GM19438 (cell line): Measurements from ENCODE around the gene DNAH9.

Experiments used
- ATAC-seq: cut with Tn5 transposase; IDR thresholded peaks from one replicate; pipeline ENCODE4 v1.9.1; 2021; ENCODE audit warnings: low read depth; ENCODE audit not compliant: unreplicated experiment

The DNAH9 gene

DNA sequence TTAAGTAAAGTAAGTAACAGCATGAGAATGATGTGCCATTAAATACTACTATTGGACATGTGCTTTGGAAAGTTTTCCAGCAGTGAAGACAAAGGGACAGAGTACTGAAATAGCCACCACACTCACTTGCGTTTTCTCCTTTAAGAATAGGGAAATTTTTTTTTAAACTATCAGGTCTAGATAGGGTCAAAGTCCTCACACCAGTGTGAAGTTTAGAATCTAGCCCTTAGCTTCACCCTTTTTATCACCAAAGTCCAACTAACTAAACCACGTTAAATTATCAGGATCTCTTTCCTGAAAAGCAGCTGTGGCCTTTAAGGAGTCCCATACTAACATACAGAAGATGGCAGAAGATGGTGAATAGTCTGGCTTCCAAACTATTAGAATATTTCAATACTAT, 218.1 kb downstream of the DNAH9 start:
- no peak for ATAC-seq

DNA sequence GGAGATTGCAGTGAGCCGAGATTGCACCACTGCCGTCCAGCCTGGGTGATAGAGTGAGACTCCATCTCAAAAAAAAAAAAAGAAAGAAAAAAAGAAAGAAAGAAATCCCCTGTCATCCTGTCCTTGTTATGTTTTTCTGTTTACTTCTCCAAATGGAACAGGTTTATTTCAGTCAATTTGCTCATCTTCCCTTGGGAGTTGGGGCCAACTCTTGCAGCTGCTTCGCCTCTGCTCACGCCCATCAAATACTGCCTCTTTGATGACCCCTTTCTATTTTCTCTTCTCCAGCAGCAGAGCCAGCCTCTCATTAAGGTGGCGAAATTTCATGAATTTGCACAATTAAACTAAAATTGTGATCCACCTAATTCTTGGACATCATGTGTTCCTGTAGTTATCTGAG, 225.6 kb downstream of the DNAH9 start:
- ATAC-seq, result no peak

DNA sequence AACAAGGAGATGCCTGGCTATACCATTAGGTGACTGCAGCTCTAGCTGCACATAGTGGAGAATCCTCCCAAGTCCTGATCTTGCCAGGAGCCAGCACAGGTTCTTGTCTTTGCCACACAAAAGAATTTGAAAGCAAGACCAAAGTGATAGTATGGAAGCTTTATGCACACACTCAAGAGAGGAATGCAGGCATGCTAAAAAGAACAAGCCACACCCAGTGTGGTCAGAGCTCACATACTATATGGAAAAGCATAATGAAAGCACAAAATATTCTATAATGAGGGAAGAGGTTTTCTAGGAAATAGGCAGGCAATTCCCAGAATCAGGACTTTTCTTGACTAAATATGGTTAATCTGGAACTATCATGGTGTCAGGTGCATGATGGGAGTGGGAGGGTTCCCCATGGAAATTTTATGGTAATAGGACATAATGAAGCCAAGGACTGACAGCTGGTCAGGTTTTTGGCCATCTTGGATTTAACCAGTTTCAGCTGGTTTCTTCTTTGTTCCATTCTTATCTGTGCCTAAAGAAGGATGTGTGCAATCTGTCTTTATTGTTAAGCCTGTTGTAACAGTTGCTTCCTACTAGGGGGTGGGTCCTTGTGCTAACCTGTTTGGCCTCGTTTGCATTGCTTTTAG, 227.4 kb downstream of the DNAH9 start:
- ATAC-seq, result no peak

DNA sequence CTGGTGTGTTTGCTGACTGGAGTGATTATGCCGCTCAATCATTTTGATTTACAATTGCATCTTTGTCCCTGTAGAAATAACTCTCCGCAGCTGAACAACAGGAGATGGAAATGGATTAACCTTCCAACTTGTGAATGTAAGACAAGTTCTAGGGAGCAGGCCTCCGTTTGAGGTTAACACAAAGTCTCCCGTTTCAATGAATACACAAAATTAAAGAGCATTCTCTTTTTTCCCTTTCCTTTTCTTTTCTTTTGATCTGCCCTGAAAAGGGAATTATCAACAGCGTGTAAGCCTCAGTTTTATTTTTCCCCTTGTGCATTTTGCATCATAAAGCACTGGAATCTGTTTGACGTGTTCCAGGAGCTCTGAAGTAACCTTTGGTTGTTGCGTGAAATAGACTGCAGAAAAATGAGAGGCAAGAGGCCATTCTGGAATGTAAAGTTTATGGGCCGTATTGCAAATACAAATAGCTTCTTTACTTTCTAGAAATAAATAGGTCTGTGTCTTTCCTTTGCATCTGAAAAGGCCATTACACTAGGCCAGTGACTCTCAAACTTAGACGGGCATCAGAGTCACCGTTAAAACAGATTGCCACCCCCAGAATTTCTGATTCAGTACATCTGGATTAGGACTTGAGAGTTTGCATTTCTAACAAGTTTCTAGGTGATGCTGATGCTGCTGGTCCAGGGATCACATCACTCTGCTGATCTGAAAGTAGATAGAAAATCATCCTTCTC, 234.3 kb downstream of the DNAH9 start:
- no peak for ATAC-seq

DNA sequence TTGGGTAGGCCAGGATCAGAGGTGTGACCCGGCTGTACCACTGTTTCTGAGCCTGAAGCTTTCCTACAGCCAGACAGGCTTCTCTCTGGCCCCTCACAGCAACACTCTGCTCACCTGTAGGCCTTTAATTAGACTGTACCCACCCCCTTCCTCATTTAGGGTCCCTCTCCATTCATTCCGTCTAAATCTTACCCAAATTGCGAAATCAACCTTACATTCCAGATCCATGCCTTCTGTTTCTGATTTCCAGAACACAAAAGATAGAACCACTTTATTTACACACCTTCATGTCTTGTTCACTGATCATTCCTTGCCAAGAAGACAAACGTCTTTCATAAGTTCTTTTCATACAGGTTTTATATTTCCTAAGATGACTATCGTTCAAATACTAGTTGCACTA, 238.2 kb downstream of the DNAH9 start:
- no peak for ATAC-seq

DNA sequence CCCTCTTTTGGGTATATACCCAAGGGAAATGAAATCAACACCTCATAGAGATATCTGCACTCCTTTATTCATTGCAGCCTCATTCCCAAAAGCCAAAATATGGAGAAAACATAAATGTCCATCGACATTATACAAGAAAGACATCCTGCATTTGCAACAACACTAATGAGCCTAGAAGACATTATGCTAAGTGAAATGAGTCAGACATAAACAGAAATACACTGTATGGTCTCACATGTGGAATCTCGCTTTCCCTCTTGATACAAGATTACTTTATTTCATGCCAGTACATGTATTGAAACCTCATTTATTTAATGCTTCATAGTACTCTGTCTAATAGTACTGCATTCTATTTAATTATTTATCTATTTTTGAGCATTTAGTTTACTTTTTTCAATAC, 241.8 kb downstream of the DNAH9 start:
- ATAC-seq, result no peak

DNA sequence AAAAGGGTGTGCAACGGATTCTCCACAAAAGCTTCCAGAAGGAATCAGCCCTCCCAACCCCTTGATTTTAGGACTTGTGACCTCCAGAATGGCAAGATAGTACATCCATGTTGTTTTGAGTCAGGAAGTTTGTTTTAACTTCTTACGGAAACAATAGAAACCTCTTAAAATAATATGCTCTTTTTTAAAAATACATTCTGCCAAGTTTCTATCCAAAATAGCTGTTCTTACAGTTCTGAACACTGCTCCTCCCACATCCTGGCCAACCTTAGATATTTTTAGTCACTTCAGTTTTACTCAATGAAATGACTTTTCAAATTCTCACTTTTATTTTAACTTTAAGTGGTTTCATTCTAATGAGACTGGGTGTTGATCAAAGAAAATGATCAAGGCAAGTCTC, 242.6 kb downstream of the DNAH9 start:
- no peak for ATAC-seq

DNA sequence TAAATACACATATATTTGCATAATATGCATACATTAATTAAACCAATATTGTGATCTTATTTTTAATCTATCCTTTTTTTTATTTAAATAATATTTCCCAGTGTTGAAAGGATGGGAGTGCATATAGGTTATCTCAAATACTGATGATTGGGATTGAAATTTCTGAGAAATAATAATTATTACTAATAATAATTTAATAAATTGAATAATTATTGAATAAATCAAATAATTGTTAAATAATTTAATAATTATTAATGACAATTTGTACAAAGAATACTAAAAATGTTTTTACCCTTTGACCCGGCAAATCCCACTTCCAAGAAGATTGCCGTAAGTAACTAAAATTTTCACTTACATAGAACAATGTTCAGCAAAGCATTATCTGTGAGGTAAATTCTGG, 250.1 kb downstream of the DNAH9 start:
- no peak for ATAC-seq

DNA sequence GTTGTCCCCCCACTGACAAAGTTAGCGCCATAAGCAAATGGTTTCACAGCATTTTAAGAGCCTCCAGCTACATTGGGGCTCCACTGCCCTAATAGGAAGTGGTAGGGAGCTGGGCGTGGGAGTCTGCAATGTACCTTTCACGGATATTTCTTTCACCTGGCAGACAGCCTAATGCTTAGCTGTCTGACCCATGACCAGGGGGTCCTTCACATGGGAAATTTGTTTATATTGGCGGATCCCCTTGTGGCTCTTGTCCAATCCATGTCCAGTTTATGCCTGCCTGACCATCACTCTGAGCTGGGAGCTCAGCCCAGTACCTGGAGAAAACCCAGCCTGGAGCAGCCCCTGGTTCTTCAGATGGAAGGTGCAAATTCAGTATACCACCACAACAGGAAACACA, 254.0 kb downstream of the DNAH9 start:
- ATAC-seq, result no peak

DNA sequence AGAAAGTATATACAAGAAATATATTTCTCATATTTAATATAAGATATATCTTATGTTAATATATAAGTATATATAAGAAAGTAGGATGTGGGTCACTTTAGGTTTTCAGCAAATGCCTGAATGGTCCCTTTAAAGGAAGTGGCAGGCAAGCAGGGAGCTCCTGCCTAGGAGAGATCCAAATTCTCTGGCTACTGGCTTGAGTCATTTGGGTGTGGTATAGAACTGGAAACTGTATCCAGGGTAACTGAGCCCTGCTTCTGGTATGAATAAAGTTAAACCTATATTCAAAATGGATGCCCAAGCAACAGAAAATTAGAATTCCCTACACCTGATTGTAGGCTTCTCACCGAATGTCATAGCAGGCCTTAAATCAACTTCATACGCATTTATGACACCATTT, 254.6 kb downstream of the DNAH9 start:
- no peak for ATAC-seq

DNA sequence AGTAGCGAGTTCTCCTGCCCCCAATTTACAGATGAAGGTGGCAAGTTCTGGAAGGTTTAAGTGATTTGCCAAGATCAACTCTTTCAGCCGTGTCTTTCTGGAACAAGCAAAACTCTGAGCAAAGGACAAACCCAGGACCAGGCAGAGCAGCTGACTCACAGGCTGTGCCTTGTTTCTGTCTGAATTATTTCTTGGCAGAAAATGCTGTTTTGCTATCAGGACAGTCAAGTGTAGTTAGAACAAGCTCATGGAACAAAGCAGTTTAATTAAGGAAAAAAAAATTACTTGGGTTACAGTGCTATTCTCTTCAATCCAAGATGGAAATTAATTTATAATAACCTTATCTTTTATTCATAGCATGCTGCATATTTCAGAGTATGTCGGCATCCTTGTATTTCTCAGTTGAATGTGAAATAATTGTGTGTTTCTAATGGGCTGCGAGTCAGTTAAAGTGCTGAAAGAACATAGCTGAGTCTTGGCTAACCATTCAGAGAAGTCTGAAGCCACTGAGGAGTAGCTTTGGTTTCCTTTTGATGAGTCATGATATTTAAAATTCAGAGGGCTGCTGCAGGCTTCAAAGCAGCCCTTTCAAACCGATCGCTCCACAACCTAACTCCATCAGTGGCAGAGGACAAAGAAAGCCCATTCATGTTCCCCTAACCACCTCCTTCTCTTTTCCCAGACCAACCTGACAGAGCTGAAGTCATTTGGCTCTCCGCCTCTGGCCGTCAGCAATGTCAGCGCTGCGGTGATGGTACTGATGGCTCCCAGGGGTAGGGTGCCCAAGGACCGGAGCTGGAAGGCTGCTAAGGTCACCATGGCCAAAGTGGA, 255.3 kb downstream of the DNAH9 start:
- ATAC-seq, result no peak

DNA sequence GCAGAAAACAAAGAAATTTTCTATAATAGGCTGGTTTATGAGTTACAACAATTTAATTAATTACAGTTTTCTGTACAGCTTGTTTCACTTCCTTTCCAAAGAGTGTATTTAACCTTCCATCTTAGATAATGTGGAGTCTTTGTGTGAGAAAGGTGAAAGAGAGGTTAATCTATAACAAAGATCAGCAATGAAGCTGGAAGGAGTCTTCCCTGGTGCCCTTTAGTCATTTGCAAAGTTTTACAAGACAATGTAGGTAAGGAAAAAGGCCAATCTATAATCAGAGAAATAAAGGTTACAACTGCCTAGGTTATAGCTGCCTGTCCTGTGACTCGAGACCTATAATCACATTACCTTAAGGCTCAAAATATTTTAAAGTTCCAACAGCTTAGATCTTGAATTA, 257.0 kb downstream of the DNAH9 start:
- ATAC-seq, result no peak

DNA sequence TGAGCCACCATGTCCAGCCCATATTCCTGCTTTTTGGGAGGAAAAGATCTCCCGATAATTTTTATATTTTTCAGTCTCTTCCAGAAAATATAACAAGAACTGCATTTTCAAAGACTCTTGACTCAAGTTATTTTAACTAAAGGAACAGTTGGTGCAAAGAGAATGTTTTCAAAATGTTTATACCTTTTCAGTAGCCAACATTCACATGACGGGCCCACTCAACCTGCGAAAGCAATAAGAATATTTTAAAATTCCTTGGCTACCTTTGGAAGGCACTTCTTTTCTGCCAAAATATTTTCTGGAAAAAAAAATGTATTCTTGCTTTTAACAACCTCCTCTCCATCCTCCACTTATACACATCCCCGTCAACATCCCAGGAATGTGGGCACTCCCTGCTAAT, 258.7 kb downstream of the DNAH9 start:
- no peak for ATAC-seq

DNA sequence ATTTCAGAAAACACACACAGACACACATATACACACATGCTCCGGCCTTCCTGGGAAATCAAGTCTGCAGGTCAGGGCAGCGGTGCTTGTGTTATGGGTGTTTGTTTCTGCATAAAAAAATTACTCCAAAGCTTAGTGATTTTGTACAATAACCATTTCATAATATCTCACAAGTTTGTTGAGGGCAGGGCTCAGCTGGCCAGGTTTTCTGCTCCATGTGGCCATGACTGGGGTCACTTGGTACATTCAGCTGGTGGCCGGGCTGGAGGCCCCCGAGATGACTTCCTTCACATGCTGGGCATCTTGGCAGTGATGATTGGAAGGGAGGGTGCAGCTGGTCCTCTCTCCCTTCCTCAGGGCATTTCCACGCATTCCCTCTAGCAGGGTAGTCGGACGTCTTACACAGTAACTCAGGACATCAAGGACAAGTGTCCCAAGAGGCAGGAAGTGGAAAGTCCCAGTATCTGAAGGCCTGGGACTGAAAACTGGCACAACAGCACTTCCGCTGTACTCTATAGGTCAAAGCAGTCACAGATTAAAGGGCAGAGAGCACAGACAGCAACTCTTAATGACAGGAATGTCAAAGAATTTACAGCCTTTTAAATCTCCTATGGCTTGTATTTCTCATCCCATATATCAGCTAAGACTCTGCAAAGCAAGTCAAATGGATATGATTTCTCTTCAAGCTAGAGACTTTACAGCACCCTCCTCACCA, 271.6 kb downstream of the DNAH9 start:
- ATAC-seq, result no peak

DNA sequence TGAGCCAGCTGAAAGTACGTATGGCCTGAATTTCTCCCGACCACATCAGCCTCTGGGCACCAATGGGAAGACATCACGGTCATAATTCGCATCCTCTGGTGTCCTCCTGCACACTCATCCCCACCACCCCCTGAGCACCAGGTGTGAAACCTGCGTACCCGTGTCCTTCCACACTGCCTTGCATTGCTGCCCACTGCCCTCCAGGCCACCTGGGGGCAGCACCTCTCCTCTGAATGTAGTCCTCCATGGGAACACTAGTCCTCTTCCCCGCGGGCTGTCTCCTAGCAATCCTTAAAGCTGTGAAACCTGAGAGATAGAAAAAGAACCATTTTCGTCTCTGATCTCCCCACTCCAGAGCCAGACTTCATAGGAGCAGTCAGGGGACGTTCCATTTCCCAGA, 273.5 kb downstream of the DNAH9 start:
- no peak for ATAC-seq

DNA sequence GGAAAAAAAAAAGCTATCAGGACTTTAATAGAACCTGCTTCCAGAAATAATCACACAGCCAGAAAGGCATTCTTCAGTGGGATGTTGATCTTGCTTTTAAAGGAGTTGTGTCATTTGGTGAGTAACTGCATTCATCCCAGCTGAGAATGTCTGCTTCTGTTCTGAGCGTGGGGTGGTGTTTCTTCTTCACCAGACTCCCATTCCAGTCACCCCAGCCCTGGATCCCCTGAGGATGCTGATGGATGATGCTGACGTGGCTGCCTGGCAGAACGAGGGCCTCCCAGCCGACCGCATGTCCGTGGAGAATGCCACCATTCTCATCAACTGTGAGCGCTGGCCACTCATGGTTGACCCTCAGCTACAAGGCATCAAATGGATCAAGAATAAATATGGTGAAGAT, 276.5 kb downstream of the DNAH9 start:
- no peak for ATAC-seq

DNA sequence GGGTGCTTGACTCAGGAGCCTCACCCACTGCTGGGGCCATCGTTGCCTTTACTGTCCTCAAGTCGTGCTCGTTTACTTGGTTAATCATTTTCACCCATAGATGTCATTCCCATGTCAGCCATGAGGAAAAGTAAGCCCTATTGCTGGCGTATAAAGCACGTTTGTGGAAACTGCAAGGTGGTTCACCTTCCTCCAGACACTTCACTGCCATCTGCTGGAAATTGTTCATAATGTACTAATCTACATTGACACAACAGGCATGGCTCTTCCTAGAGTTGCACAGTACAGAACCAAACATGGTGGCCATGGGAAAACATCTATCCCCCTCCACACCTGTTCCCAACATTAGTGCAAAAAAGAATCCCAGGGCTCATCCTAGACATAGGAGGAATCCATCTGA, 282.4 kb downstream of the DNAH9 start:
- no peak for ATAC-seq

DNA sequence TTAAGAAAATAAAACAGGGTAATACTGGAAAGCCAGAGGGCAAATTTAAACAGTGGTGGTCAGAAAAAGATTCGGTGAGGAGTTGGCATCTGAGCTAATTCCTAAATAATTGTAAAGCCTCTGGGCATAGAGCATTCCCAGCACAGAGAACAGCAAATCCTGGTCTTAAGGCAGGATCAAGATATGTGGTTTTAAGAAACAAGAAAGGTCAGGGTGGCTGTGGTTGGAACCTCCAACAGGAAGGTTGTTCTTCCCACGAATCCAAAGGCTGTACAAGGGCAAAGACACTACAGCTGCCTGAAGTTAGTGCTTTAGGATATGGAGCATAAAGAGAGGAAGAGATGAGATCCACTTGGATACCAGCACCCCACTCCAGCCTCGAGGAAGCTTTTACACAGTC, 284.4 kb downstream of the DNAH9 start:
- no peak for ATAC-seq

DNA sequence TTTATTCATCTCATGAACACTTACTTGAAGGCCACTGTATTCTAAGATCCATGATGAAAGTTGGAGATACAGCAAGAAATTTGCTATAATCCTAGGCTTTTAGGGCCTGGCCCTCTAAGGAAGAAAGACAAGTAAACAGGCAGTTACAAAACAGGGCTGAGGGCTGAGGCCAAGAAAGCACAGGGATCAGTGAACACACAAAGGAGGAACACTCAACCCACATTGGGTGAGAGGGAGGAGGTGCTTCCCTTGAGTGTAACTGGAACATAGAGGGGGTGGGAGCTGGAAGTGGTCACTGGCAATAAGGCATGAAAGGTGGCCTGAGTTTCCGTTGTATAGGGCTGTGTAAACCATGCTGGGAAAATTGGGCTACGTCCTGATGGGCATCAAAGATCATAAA, 286.8 kb downstream of the DNAH9 start:
- ATAC-seq, result no peak

DNA sequence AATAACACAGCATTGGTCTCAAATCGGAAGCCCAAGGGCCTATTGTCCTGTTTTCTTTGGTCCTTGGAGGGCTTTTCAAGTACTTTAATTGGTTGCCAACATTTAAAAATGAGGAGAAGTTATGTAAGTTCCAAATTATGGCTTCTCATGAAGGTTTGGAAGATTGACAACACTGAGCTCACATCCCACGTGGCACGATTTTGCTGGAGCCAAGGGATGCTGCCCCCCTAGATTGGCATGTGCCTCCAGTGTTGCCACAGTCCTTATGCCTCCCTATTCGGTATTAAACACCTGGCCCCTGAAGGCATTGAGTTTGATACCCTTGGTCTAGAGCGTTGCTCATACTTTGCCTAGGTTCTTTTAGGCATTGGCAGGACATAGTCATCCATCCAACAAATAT, 291.0 kb downstream of the DNAH9 start:
- ATAC-seq, result no peak

DNA sequence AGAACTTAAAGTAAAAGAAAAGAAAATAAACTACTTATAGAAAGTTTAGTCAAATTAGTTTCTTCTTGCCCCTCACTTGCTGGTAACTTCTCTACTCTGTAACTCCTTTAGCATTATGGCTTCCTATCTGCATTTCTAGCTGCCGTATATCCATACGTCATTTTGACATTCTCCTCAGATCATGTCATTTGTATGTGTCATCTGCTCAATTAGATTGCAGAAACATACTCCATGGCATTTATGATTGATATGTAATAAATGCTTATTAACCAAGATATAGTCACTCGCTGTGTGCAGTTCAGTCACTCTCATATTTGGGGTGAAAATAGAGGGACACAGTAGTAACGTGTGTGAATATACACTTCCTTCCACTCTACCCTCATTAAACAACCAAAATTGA, 295.6 kb downstream of the DNAH9 start:
- ATAC-seq, result no peak
